ENCODE measurements around the gene SEMA3A.
"Not testable (repeated sequence)": the region's sequence is repeated elsewhere in the genome, so short reads cannot be mapped to it uniquely, and the experiment has no call there.

SEMA3A gene

GRCh38 chr7:84194484-84195271 lies at the start of gene SEMA3A:
Gene SEMA3A (minus strand): TSS chr7:84194789. CDS start chr7:84194586, 203 bp downstream.
- no peak for DNase-seq (ENCODE audit: low read depth in 2 of 2, low spot score in 1 of 2)

DNA sequence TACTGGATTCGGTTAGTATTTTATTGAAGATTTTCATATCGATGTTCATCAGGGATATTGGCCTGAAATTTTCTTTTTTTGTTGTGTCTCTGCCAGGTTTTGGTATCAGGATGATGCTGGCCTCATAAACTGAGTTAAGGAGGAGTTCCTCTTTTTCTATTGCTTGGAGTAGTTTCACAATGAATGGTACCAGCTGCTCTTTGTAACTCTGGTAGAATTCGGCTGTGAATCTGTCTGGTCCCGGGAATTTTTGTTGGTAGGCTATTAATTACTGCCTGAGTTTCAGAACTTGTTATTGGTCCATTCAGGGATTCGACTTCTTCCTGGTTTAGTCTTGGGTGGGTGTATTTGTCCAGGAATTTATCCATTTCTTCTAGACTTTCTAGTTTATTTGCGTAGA lies 48.4 kb upstream of the SEMA3A start:
- DNase-seq (ENCODE audit: low read depth in 2 of 2, low spot score in 1 of 2), result not testable (repeated sequence)

- no peak for DNase-seq (ENCODE audit: low read depth in 2 of 2, low spot score in 1 of 2)
Observed at GRCh38 chr7:84238596-84238995, 44.0 kb upstream of the SEMA3A start.

- DNase-seq (ENCODE audit: low read depth in 2 of 2, low spot score in 1 of 2), result no peak
Observed at GRCh38 chr7:84237533-84238173, 43.1 kb upstream of the SEMA3A start.

- no peak for DNase-seq (ENCODE audit: low read depth in 2 of 2, low spot score in 1 of 2)
Observed at GRCh38 chr7:84236398-84236797, 41.8 kb upstream of the SEMA3A start.

DNA sequence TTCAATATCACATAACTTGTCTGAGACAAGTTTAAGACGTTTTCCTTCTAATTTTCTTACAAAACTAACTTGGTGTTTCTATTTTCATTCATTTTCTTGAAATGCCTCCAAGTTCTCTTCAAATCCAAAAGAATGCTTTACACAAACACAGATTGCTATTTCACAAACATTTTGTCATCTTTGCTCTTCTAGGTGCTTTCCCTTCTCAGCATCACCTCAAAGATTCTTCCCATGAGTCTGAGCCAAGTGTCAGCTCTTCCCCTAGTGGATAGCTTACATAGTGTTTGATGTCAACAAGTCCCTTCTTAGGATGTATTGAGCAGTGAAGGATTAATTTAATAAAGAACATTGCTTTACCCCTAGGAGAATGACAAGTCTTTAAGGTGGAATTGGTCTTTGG lies 38.1 kb upstream of the SEMA3A start:
- no peak for DNase-seq (ENCODE audit: low read depth in 2 of 2, low spot score in 1 of 2)

GRCh38 chr7:84231157-84231556 lies 36.6 kb upstream of the SEMA3A start:
- no peak for DNase-seq (ENCODE audit: low read depth in 2 of 2, low spot score in 1 of 2)

GRCh38 chr7:84230491-84230890 lies 35.9 kb upstream of the SEMA3A start:
- DNase-seq (ENCODE audit: low read depth in 2 of 2, low spot score in 1 of 2), result no peak

DNA sequence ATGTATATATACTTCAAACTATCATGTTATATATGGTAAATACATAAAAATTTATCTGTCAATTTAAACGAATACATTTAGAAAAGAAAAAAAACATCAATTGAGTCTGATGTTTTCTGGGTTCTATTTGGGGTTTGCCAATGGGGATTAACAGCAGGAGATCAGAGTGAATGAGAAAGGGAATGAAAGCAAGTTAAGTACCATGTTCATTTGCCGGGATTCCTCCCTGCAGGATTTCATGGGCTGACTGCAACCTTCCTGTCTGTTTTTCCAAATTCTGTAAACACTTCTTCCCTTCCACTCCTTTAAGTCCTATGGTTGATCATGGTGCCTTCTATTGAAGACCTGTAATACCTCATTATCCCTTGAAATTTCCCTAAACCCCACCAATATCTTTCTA lies 33.9 kb upstream of the SEMA3A start:
- no peak for DNase-seq (ENCODE audit: low read depth in 2 of 2, low spot score in 1 of 2)

DNA sequence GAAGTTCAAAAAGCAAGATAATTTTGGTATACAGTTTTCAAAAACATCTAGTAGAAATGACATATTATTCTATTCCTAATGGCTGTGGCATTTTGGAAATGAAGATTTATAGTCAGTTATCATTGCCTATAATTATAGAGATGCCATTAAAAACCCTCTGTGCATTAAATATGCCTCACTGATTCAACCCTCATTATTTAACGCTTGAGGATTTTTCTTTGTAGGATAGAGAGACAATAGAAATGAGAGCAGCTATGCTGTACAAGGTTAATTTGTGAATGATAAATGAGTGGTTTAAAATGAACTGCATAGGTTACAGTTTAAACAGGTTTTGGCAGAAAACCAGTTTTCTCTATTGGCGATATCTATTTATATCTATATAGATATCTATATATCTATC lies 32.2 kb upstream of the SEMA3A start:
- no peak for DNase-seq (ENCODE audit: low read depth in 2 of 2, low spot score in 1 of 2)

GRCh38 chr7:84224505-84224904 lies 29.9 kb upstream of the SEMA3A start:
- no peak for DNase-seq (ENCODE audit: low read depth in 2 of 2, low spot score in 1 of 2)

GRCh38 chr7:84219310-84219709 lies 24.7 kb upstream of the SEMA3A start:
- DNase-seq (ENCODE audit: low read depth in 2 of 2, low spot score in 1 of 2), result no peak

DNA sequence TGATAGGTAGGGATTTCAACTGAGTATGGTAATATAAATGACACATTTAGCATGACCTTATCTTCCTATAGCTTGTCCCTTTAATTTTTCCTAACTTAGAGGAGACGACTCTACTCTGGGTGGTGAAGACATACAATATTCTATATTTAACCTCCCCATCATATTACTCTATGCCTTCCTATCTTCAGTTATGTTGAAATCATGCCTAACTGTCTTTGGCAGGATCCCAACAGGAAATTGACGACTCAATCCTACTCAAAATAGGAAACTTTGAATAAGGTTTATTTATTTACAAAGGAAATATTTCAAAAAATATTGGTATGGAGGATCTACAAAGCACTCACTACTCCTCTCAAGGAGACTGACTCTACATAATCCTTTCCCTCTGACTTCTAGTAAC lies 24.1 kb upstream of the SEMA3A start:
- DNase-seq (ENCODE audit: low read depth in 2 of 2, low spot score in 1 of 2), result no peak

DNA sequence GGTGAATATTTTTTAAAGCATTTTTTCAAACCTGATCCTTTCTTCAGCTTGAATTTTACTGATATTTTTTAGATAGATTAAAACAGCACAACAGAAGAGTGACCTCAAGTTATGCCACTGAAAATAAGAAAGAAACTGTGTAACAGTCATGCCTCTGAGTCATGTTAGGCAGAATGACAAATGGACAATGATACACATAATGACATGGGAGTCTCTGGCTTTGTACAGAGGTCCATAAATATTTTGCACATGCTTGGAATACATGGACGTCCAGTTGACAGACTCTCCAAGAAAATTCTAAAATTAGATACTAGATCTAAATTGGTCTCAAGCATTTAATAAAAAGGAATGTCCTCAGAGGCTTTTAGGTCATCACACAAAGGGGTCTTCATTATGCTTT lies 21.9 kb upstream of the SEMA3A start:
- no peak for DNase-seq (ENCODE audit: low read depth in 2 of 2, low spot score in 1 of 2)

GRCh38 chr7:84214757-84215156 lies 20.2 kb upstream of the SEMA3A start:
- DNase-seq (ENCODE audit: low read depth in 2 of 2, low spot score in 1 of 2), result not testable (repeated sequence)

DNA sequence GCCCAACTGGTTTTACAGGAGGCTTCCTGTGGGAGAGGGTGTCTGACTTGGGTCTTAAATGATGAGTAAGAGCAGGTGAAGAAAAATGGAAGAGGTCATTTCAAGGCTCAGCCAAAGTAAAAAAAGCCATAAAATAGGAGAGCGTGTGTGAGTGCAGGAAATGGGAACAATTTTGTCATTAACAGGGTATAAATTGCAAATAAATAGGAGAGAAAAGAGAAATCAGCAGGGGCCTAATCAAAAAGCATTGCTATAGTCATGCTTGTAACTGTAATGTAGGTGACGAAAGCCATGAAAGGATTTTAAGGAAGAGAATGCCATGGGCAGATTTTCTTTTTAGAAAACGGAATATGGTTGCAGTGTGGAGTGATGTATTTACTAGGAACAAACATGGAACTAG lies 15.7 kb upstream of the SEMA3A start:
- DNase-seq (ENCODE audit: low read depth in 2 of 2, low spot score in 1 of 2), result no peak

- DNase-seq (ENCODE audit: low read depth in 2 of 2, low spot score in 1 of 2), result no peak
Observed at GRCh38 chr7:84209006-84209405, 14.4 kb upstream of the SEMA3A start.

DNA sequence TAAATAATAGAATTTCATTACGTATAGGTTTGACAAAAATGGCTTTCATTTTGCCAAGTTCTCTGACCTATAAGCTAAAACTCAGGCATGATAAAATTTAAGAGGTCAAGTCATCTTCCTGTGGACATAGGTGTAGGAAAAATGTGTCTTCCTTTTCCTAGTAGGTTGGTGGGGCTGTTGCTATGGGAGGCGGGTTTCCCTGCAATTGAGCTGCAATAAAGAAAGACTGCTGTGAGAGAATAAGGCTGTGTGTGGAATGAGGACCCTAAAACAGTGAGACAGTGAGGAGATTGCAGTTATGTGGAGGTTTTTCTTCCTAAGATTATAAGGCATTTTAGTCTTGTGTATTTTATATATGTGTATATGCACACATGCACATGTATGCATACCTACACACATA lies 13.0 kb upstream of the SEMA3A start:
- DNase-seq (ENCODE audit: low read depth in 2 of 2, low spot score in 1 of 2), result no peak

DNA sequence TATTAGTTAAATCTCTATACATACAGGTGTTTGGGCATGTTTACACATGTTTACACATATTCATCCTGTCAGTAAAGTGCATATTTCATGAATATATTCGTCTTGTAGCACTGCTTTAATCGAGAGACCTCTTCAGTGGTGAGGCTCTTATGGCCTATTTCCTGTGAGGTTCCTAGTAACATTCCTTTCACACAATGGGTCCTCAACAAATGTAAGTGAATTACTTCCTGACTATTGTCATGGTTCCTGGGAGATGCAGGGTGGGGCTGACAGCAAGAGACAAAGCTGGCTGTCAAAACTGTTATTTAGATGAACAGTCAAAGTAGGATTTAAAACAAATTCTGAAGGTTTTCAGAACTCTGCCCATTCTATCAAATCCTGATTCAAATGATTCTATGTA lies 12.4 kb upstream of the SEMA3A start:
- no peak for DNase-seq (ENCODE audit: low read depth in 2 of 2, low spot score in 1 of 2)

GRCh38 chr7:84204655-84205054 lies 10.1 kb upstream of the SEMA3A start:
- no peak for DNase-seq (ENCODE audit: low read depth in 2 of 2, low spot score in 1 of 2)

DNA sequence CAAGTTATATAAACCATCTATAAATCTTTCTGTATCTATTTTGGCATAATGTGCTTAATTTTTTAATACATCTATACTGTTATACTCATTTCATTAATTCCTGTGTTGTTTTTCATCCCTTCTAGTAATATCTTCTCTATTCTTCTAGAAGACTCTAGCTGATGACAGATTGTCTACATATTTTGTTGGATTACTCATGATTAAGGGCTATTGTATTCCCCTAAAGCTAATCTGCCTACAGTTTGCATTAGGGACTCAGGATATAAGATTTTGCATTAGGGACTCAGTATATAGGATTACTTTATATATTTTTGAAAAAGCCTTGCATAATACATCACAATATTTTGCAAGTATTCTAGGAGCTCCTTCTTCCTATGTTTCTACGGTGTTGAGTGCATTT lies 8.3 kb upstream of the SEMA3A start:
- DNase-seq (ENCODE audit: low read depth in 2 of 2, low spot score in 1 of 2), result no peak

DNA sequence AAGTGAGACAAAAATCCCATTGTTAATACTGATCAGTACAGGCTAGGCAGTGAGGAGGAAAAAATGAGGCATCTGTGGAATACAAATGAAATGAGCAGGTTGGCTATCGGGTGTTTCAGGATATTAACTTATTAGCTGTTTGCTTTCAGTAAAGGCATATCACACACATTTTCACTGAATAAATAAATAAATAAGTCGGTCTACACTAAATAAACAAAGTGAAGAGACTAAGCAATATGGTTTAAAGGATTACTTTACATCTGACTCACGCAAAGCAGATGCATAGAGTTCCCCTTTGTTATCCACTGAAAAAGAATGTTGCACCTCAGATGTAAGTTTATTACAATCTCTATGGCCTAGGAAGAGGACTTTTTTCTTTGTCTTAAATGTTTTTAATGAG lies 6.3 kb upstream of the SEMA3A start:
- no peak for DNase-seq (ENCODE audit: low read depth in 2 of 2, low spot score in 1 of 2)

DNA sequence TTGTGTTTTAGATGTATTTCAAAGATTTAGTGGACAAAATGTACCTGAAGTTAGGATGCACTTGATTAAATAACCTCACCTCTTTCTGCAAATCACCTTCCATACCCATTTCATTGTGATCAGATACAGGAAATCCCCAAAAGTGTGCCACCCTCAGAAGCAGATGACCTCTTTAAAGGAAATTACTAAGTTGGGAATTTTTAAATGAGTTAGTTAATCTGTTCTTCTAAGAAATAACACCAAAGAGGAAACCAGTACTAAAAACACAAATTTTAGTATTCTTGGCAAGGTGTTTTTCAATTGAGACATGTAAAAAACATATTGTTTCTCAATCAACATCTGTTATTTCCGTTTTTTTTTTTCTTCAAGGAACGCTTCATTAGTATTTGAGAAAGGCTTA lies 4.6 kb upstream of the SEMA3A start:
- no peak for DNase-seq (ENCODE audit: low read depth in 2 of 2, low spot score in 1 of 2)

All from stimulated activated CD8-positive, alpha-beta memory T cell treated with anti-CD3 and anti-CD28 coated beads, Interleukin-4, amount 100 ng/mL, for 1 hour (primary cell).